ENCODE results near the gene MRPS9.

DNA sequence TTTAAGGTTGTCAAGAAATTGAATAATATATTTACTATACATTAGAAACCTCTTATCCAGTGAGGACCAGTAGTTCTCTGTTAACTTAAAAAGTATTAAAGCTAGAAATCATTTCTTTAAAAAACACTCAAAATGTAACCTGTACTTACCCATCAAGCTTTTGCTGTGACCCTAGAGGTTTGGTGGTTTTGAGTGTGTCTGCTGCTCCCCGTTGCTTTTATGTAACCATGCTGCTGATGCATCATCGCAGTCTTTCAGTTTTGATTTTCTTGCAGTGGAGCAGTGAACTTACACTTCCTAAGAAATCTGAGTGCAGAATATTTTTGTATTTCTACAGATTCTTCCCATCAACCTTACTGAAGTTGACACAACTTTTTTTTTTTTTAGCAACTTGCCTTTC is 34.2 kb downstream of the MRPS9 start:
- no peak for TF ChIP-seq POLR2A (IDR thresholded peaks at IDR 0.05)
- TF ChIP-seq, protein P1, sequence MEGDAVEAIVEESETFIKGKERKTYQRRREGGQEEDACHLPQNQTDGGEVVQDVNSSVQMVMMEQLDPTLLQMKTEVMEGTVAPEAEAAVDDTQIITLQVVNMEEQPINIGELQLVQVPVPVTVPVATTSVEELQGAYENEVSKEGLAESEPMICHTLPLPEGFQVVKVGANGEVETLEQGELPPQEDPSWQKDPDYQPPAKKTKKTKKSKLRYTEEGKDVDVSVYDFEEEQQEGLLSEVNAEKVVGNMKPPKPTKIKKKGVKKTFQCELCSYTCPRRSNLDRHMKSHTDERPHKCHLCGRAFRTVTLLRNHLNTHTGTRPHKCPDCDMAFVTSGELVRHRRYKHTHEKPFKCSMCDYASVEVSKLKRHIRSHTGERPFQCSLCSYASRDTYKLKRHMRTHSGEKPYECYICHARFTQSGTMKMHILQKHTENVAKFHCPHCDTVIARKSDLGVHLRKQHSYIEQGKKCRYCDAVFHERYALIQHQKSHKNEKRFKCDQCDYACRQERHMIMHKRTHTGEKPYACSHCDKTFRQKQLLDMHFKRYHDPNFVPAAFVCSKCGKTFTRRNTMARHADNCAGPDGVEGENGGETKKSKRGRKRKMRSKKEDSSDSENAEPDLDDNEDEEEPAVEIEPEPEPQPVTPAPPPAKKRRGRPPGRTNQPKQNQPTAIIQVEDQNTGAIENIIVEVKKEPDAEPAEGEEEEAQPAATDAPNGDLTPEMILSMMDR (IDR thresholded peaks at IDR 0.05), result no peak

Measured in vagina (tissue), 2 donors.